HL-60/S4 treated with phorbol 12-myristate 13-acetate at 8.2 ng/mL for 4 days and 3 days (cell line): Measurements from ENCODE around the gene KDM4B.
"Not testable (repeated sequence)": the region's sequence is repeated elsewhere in the genome, so short reads cannot be mapped to it uniquely, and the experiment has no call there.

ENCODE experiments used
- in situ Hi-C: fragments of 300-500 bp; cut with MboI; formaldehyde crosslinking; loops from 2 replicates; pipeline ENCODE4 v1.15.0; 2022; ENCODE audit warnings: low sequenced_read_pairs

Gene KDM4B

DNA sequence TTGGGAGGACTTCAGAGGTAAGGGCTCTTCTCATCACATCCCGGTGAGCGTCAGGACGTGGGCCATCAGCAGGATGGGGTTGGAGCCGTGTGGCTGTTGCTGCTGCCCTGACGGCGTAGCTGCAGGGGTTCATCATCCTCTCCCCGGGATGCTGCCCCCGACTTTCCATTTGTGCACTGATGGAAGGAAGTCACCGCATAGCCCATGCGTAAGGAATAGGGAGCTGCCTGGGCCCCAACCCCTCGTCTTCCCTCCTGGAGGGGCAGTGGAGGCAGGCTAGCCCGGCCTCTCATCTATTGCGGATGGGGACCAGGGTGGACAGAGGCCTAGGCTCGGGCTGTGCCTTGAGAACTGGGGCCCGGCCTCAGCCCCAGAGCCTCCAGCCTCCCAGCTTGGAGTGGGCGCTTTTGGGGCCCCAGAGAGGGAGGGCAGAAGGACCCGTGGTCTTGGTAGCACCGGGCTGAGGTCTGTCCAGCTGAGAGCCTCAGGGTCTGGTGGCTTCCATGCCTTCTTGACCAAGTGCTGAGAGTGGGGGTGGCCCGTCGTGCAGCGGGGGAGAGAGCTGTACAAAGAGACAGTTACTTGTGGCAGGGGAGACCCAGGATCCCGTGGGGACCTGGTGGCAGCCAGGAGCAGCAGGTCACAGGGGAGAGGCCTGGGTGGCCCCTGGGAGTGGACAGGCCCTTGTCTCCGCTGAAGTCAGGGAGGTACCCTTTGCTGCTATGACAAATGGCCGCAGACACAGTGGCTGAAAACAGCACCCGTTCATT lies 44.0 kb downstream of the KDM4B start:
- in situ Hi-C loops: no loop called here

DNA sequence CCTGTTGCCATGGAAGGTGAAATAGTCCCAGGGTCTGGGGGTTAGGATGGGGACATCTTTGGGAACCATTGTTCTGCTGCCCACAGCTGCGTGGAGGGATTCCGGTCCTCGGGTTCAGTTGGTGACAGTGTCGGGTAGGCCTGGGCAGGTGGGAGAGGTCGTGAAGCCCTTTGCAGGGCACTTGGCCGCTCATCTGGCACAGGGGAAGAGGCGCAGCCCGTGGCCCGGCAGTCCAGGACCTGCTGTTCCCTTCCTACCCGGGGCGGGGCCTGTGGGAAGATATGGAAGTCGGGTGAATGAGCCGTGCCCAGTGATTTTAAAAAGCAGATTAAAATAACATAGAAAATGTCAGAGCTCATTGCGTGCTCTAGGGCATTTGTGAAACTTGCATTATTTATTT lies 44.8 kb downstream of the KDM4B start:
- in situ Hi-C loops: no loop called here

DNA sequence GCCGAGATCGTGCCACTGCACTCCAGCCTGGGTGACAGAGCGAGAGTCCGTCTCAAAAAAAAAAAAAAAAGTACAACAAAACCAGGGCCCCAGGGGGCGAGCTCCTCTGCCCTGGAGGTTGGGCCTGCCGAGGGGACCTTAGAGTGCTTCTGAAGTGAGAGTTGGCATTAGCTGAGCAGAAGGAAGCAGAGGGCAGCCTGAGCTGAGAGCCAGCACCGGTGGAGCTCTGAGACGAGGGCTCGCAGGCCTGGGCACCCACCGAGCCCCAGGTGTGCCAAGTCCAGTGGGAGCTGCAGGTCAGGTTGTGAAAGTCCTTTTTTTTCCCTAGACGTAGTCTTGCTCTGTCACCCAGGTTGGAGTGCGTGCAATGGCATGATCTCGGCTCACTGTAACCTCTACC lies 46.0 kb downstream of the KDM4B start:
- in situ Hi-C loops: no loop called here

DNA sequence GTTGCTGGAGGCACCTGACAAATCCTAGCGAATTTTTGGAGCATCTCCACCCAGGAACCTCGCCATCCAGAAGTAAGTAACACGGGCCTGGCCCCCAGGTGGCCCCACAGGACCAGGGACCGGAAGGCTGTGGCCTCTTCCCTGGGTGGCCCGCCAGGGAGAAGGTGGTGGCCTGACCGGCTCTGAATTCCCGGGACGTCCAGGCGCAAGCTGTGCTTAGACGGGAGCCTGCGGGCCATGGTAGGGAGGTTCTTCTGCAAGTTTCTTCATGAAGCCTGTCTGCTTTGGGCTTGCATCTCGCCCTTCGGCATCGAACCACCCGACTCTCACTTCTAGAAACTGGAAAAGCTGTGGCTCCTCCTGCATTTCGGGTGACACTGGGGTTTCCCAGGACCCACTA lies 47.4 kb downstream of the KDM4B start:
- in situ Hi-C loops: no loop called here

DNA sequence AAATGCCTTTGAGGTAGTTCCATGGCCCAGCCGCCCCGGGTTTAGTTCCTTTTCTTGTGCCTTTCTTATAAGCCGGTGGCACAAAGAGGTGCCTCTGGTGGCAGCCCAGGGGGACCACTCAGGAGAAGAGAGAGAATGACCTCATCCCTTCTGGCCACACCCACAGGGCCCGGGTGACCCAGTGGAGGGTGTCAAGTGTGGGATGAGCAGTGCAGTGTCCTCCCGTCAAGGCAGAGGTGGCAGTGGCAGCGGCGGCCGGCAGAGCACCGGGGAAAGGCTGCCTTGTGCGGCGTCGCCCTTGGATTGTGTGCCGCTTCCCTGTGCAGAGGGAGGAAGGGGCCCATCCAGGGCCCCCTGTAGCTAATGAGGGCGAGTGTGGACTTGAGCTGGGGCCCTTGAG lies 47.9 kb downstream of the KDM4B start:
- in situ Hi-C loops: no loop called here

DNA sequence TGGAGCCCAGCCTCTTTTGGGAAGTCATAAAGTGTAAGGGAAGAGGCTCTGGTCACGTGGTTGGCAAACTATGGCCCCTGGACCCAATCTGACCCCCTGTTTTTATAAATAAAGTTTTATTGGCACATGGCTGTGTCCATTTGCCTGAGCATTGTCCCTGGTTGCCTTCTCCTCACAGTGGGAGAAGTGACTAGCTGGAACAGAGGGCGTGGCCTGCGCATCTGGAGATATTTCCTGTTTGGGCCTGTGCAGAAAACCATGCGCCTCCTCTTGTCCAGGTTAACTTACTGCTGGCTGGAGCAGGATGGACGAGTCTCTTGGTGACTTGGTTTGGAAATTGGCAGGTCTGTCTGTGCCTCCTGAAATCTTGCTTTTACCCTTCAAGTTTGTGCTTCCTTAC lies 48.3 kb downstream of the KDM4B start:
- in situ Hi-C loops: no loop called here

DNA sequence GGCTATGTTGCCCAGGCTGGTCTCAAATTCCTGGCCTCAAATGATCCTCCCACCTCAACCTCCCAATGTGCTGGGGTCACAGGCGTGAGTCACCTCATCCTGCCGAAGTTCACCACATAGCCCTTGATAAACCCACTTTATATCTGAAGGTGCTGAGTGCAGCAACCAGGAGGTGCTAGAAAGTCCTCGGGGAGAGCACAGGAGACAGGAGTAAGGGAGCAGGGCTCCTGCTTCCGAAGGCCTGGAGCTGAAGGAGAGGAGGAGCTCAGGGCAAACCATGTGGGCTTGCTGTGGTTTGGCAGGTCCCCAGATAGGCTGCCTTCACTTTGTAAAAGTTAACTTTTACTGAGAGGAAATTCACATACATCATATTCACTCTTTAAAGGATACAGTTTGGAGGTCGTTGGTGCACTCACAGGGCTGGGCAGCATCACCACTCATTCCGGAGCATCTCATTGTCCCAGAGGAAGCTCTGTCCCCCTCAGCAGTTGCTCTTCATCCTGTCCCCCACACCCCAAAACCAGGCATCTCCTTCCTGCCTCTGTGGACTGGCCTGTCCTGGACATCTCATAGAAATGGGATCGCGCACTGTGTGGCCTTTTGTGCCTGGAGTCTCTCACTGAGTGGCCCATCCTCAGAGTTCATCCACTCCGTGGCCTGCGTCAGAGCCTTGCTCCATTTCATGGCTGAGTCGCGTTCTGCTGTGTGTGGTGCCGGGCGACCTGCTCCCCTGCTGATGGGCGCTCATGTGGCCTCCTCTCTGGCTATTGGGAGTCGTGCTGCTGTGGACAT lies 49.5 kb downstream of the KDM4B start:
- in situ Hi-C loops: no loop called here

DNA sequence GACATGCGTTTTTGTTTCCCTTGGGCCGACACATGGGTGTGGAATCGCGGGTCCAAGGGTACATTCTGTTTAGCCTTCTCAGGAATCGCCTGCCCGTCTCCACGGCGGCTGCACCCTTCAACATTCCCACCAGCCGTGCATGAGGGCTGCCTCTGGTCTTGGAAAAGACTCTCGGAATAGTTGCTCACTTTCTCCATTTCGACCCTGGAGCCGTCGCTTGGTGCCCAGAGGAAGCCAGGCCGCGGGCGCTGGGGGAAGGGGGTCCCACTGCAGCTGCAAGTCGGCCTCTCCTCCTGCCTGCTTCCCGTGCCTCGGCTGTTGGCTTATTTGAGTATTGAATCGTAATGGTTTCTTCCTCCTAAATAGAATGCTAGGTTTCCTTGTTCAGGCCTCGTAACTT lies 51.5 kb downstream of the KDM4B start:
- in situ Hi-C loops: no loop called here

DNA sequence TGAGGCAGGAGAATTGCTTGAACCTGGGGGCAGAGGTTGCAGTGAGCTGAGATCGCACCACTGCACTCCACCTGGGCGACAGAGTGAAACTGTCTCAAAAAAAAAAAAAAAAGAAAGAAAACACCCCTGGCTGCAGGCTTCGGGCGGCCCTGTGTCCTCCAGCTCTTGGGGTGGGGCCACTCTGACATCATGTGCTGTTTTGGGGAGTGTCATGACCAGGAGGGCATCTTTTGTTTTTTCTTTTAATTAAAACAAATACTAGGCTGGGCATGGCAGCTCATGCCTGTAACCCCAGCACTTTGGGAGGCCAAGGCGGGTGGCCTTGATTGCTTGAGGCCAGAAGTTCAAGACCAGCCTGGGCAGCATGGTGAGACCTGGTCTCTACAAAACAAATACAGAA lies 52.1 kb downstream of the KDM4B start:
- in situ Hi-C loops: no loop called here

DNA sequence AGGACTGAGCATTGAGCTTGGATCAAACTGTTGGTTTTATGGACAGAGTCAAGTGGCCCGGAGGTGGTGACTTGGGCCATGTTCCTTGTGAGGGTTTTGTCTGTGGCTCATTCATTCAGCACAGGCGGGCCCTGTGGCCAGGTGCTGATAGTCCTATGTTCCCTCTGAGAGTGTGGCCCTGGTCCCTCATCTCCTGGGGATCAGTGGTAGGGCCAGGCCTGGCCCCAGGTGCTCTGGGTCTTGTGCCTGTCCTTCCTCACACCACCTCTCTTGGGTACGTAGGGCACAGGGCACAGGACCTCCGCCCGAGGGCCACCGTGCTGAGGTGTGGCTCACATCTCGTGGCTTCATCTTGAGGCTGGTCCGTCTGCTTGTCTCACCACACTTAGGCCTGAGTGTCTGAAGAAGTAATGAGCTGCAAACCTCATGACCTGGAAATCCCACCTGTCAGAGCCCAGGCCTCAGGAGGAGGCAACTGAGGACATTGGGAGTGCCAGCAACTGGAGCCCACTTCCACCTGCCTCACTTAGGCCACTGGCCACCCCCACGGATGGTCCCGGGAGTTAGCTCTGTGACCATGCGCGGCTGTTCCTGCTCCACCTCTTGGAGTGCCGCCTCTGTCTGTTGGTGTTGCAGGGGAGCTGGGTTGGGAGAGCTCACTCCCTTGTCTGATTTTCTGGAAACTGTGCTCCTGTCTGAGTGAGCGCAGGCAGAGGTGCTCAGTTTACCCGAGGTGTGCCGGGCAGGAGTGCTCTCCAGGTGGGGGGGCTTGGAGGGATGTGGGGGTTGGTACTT lies 53.4 kb downstream of the KDM4B start:
- in situ Hi-C loops: no loop called here

DNA sequence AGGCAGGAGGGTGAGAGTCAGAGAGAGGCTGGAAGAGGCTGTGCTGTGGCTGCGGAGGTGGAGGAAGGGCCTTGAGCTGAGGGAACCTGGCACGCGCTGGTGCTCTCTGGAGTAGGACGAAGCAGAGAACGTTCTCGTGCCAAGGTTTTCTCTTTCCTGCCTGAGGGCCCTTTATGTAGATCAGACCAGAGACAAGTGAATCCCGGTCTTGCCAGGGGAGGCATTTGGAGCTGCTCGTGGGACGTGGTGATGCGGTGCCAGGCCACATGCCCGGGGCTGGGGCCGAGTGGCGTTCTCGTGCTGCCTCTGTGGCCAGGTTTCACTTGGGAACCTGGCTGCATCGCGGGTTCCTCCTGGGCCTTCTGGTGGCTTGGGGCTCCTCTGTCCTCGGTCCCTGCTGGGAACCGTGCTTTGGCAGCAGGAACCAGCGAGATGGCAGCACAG lies 54.2 kb downstream of the KDM4B start:
- in situ Hi-C loops: no loop called here

DNA sequence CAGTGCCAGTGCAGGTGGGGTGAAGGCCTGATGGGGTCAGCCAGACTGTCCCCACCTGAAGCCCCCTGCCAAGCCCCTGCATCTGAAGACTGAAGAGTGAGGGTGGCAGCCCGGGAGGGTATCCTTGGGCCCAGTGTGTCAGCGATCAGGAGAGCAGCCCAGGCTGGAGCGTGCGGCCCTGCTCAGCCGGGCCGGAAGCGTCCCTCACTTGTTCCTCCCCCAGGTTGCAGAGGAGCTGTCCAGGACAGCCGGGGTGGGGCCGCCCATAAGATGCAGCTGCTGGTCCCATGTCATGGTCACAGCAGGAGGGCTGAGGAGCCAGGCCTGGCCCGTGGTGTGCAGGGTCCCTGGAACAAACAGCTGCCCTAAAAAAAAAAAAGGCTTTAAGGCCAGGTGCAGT lies 55.4 kb downstream of the KDM4B start:
- in situ Hi-C loops: no loop called here

DNA sequence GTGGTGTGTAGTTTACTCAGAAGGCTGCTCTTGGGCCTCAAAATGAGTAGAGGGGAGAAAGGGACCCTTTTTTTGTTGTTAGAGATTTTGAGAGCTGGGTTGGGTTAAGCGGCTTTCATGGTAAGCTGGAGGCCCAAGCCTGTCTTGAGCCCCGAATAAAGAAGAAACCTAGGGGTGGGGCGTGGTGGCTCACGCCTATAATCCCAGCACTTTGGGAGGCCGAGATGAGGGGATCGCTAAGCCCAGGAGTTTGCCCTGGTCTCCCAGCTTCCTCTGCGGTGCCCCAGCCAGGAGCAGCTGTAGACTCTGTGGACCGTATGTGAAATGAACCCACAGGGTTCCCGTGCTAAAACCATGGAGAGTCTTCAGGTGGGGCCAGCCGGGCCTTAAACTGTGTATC lies 56.1 kb downstream of the KDM4B start:
- in situ Hi-C loops: no loop called here

DNA sequence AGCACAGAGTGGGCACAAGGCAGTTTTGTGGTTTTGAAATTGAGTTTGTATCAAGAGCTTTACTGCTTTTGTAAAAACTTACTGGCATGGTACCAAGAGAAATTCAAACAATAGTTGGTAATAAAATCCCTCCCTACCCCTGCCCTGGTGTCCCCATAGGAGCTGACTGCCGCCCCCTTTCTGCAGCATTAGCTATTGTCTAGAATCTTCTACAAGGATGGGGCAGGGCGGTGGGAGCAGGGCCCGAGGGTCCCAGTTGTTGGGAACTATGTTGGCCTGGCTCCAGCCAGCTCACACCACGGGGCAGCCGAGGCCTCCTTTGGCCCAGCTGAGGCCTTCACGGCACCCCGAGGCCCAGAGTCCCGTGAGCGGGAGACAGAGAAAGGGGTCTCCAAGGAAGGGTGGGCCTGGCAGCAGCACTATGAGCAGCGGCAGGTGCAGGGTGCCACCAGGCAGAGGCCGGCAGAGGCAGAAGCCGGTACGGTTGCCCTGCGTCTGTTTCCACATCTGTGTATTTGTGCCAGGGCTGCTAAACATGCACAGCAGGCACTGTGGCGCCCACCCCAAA lies 57.9 kb downstream of the KDM4B start:
- in situ Hi-C loops: no loop called here

DNA sequence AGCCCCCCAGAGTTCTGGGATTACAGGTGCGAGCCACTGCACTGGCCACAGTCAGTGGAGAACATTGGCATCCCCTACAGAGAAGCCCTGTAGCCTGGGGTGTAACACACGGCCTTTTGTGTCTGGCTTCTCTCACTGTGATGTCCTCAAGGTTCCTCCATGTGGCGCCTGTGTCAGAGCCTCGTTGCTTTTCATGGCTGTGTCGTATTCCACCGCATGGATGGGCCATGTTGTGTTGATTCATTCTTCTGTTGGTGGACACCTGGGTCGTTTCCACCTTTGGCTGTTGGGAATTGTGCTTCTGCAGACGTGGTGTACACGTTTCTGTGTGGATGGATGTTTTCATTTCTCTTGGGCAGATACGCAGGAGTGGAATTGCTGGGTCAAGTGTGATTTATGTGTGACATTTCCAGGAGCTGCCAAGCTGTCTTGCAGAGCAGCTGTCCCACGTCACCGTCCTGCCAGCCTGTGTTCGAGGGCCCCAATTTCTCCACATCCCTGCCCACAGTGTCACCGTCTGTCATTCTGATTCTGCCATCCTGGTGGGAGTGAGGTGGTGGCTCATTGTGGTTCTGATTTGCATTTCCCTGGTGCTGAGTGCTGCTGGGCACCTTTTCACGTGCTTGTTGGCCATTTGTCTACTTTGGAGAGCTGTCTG lies 59.4 kb downstream of the KDM4B start:
- in situ Hi-C loops: no loop called here

DNA sequence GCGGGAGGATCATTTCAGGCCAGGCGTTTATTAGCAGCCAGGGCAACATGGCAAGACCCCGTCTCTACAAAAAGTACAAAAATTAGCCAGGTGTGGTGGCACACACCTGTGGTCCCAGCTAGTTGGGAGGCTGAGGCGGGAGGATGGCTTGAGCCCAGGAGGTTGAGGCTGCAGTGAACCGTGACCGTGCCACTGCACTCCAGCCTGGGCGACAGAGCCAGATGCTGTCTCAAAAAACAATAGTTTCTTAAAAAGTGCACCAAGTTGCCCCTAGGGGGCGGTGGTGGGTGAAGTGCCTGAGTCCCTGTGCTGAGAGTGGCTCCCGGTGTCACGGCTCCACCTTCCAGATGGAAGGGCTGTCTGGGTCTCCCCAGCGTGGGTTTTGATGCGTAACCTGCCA lies 60.7 kb downstream of the KDM4B start:
- in situ Hi-C loops: not testable (repeated sequence)

DNA sequence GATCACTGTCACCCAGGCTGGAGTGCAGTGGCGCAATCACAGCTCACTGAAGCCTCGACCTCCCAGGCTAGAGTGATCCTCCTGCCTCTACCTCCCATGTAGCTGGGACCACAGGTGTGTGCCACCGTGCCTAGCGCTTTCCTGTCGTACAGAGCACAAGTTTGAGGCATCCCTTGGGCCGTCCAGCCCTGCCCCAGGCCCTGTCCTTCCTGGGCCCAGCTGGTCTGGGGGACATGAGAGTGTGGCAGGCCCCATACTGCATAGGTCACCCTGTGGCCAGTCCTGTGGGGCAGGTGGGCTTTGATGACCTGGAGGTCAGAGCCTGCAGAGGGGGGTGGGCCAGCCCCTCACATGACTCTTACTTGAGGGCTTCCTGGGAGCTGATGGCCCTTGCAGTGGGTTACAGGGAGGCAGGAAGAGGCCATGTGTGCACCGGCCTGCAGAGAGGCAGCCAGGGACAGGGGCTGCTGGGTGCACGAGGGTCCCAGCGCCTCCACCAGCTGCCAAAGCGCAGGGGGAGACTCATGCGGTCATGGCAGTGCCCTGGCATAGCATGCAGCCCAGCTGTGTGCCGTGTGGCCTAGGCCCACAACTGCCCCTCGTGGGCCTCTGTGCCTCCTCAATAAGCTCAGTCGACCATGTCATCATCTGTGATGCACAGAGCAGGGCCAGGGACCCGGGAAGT lies 61.4 kb downstream of the KDM4B start:
- in situ Hi-C loops: no loop called here

DNA sequence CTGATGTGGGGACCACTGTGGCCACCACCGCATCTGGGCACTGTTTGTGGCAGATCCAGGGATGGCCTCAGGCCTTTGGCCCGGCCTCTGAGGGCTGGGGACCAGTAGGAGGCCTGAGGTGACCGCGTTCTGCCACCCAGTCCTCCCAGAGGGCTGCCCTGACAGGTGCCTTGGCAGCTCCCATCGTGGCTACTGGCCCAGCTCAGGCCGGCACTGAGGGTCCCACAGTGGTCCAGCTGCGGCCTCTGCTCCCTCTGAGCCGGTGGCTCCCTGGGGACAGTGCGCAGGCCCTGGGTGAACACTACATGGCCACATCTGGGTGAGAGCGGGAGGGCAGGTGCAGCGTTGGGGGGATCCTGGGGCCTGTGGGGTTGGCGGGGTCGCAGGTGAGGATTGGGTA lies 61.9 kb downstream of the KDM4B start:
- in situ Hi-C loops: no loop called here

DNA sequence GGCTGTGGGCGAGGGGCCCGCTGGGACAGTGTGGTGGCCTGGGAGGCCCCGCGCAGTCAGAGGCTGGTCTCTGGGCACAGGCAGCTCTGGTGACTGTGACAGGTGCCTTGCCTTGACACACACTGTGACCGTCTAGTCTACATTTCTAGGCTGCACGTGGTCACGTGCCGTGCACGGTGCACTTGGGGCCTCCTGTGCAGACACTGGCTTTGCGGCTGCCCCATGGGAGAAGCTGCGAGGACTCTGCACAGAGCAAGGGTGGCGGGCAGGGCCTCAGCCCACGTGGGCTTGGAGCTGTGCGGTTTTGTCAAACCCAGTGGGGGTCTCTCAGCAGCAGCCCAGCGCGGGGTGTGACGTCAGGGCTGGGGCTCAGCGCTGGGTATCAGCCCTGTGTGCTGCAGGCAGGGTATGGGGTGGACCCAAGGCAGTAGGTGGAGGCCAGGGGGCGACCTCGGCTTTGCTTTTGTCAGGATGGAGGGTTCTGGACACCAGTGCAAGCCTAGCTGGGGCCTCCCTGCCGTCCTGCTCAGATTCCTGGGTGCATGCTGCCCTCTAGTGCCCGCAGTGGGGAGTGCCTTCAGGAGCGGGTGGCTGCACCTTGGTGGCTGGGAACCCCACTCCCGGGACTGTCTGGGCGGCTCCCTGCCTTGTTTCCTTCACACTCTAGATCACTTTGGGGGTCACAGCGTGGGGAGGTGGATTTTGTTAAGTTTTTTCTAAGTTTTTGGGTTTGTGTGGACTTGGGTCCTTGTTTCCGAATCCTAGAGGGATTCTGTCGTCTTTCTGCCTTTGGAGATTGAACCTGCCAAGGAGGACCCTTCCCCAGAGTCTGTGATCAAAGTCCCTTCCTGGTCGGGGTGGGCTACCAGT lies 62.6 kb downstream of the KDM4B start:
- in situ Hi-C loops: no loop called here
